Right forelimb (tissue), 1 donor: Measurements from ENCODE around the gene HFE.
"Not testable (repeated sequence)": the region's sequence is repeated elsewhere in the genome, so short reads cannot be mapped to it uniquely, and the experiment has no call there.

Experiments used
- DNase-seq: peaks from one replicate; pipeline ENCODE4 v3.0.0-alpha.2; 2018

Gene HFE

GRCh38 chr6:26087284-26088115, at the start of gene HFE:
TSS of gene HFE (plus strand) at chr6:26087429. CDS start at chr6:26087441, 12 bp downstream.
- peak; percentile 83 for DNase-seq

- no peak for DNase-seq
Measured at GRCh38 chr6:26041946-26042345, 45.3 kb upstream of the HFE start.

- DNase-seq = peak; percentile 82
Measured at GRCh38 chr6:26043384-26044139, 43.7 kb upstream of the HFE start.

GRCh38 chr6:26044140-26045064, 42.8 kb upstream of the HFE start:
- DNase-seq = peak; percentile 87

- peak; percentile 82 for DNase-seq
Measured at GRCh38 chr6:26045065-26045927, 41.9 kb upstream of the HFE start.

GRCh38 chr6:26045928-26046368, 41.3 kb upstream of the HFE start:
- no peak for DNase-seq

GRCh38 chr6:26047329-26047728, 39.9 kb upstream of the HFE start:
- not testable (repeated sequence) for DNase-seq

- no peak for DNase-seq
Measured at GRCh38 chr6:26048590-26048989, 38.6 kb upstream of the HFE start.

- no peak for DNase-seq
Measured at GRCh38 chr6:26051665-26052310, 35.4 kb upstream of the HFE start.

- DNase-seq = not testable (repeated sequence)
Measured at GRCh38 chr6:26052762-26053250, 34.4 kb upstream of the HFE start.

GRCh38 chr6:26053992-26054780, 33.0 kb upstream of the HFE start:
- DNase-seq = no peak

GRCh38 chr6:26054781-26055718, 32.2 kb upstream of the HFE start:
- DNase-seq = peak; percentile 89

- peak; percentile 96 for DNase-seq
Measured at GRCh38 chr6:26055719-26056582, 31.3 kb upstream of the HFE start.

- DNase-seq = peak; percentile 74
Measured at GRCh38 chr6:26056583-26057350, 30.5 kb upstream of the HFE start.

- no peak for DNase-seq
Measured at GRCh38 chr6:26057899-26058298, 29.3 kb upstream of the HFE start.

- DNase-seq = not testable (repeated sequence)
Measured at GRCh38 chr6:26058477-26059033, 28.7 kb upstream of the HFE start.

GRCh38 chr6:26059941-26060340, 27.3 kb upstream of the HFE start:
- no peak for DNase-seq
